Measurements from ENCODE around the gene TMEM108.

Gene TMEM108

DNA sequence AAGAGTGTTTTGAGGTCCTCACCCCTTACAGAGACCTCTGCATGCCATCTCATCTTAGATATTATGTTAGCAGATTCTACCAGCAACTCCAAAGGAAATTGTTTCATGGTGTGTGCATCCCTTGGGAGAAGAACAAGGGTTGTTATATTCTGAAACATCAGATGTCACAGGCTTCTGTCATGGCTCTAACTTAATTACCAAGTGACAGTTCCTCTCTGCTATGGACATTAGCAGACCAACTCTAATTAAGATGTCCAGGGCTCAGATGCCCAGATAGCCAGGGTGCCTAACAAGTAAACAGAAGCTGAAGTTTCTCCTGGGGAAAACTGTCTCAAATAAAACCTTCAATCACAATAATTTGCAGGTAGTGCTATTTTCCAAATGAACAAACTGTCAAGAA, 208.6 kb downstream of the TMEM108 start:
- H3K4me3 ChIP-seq (replicated peaks; ENCODE audit: low read depth, low read length), result no peak overlapping the region
- no peak for DNase-seq (ENCODE audit: extremely low read depth, low read depth)
- TF ChIP-seq, protein P1, sequence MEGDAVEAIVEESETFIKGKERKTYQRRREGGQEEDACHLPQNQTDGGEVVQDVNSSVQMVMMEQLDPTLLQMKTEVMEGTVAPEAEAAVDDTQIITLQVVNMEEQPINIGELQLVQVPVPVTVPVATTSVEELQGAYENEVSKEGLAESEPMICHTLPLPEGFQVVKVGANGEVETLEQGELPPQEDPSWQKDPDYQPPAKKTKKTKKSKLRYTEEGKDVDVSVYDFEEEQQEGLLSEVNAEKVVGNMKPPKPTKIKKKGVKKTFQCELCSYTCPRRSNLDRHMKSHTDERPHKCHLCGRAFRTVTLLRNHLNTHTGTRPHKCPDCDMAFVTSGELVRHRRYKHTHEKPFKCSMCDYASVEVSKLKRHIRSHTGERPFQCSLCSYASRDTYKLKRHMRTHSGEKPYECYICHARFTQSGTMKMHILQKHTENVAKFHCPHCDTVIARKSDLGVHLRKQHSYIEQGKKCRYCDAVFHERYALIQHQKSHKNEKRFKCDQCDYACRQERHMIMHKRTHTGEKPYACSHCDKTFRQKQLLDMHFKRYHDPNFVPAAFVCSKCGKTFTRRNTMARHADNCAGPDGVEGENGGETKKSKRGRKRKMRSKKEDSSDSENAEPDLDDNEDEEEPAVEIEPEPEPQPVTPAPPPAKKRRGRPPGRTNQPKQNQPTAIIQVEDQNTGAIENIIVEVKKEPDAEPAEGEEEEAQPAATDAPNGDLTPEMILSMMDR (IDR thresholded peaks at IDR 0.05; ENCODE audit: low read depth, low read length, missing control alignments), result no peak

DNA sequence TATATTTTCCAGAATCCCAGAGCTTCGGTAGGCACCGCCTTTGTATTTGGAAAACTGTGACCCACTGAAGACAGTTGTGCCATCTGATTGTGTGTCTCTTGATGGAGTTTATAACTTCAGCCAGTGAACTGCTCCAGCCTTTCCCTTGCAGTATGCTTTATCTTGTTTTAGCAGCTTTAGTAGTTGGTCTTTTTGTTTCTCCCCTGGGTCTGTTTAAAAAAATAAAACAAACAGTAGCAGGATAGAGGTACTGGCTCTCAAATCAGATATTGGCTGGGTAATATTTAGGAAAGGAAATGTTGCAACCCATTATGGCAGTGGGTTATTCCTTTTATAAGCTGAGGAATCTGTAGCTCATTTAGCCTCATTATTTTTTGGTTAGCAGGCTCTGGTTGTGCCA, 210.2 kb downstream of the TMEM108 start:
- DNase-seq (ENCODE audit: extremely low read depth, low read depth), result no peak
- TF ChIP-seq, protein P1 (IDR thresholded peaks at IDR 0.05; ENCODE audit: low read depth, low read length, missing control alignments), result no peak
- H3K4me3 ChIP-seq (replicated peaks; ENCODE audit: low read depth, low read length), result no peak overlapping the region

DNA sequence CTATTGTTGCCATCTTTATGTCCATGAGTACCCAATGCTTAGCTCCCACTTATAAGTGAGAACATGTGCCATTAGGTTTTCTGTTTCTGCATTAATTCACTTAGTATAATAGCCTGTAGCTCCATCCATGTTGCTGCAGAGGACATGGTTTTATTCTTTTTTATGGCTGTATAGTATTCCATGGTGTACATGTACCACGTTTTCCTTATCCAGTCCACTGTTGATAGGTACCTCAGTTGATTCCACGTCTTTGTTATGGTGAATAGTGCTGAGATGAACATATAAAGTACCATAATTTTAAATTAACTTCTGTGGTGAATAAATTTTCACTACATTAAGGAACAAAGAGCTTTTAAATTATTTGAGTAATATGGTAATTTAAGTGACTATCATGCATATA, 211.3 kb downstream of the TMEM108 start:
- no peak overlapping the region for H3K4me3 ChIP-seq (replicated peaks; ENCODE audit: low read depth, low read length)
- DNase-seq (ENCODE audit: extremely low read depth, low read depth), result no peak
- TF ChIP-seq, protein P1 (IDR thresholded peaks at IDR 0.05; ENCODE audit: low read depth, low read length, missing control alignments), result no peak

DNA sequence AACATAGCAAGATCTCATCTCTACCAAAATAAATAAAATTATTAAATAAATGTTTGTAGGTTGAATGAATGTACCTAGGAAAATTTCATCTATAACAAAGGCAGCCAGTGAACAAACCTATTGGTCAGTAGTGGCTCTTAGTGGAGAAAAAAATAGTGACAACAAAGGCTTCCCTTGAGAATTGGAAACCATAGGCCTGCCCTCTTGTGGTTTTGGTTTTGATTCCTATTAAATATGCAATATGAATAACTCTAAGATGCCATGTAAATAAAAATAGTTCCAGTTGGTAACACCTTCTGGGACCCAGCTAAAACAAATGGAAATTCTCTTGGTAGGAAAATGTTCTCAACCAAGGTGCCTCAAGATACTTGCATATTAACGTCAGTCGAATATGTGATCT, 216.0 kb downstream of the TMEM108 start:
- TF ChIP-seq, protein P1 (IDR thresholded peaks at IDR 0.05; ENCODE audit: low read depth, low read length, missing control alignments), result no peak
- DNase-seq (ENCODE audit: extremely low read depth, low read depth), result no peak
- H3K4me3 ChIP-seq (replicated peaks; ENCODE audit: low read depth, low read length), result no peak overlapping the region

DNA sequence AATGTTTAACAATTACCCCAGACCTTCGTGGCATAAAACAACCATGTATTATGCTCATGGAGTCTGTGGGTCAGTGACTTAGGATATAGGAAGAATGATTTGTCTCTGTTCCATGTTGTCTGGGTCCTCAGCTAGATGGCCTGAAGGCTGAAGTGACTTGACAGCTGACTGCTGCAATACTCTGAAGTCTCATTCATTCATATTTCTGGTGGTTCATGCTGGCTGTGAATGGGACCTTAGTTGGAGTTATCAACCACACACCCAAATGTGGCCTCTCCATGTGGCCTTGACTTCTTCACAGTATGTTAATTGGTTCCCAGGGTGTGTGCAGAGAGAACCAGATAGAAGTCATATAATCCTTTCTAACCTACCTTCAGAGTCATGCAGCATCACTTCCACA, 216.5 kb downstream of the TMEM108 start:
- no peak overlapping the region for H3K4me3 ChIP-seq (replicated peaks; ENCODE audit: low read depth, low read length)
- TF ChIP-seq, protein P1 (IDR thresholded peaks at IDR 0.05; ENCODE audit: low read depth, low read length, missing control alignments), result no peak
- no peak for DNase-seq (ENCODE audit: extremely low read depth, low read depth)

DNA sequence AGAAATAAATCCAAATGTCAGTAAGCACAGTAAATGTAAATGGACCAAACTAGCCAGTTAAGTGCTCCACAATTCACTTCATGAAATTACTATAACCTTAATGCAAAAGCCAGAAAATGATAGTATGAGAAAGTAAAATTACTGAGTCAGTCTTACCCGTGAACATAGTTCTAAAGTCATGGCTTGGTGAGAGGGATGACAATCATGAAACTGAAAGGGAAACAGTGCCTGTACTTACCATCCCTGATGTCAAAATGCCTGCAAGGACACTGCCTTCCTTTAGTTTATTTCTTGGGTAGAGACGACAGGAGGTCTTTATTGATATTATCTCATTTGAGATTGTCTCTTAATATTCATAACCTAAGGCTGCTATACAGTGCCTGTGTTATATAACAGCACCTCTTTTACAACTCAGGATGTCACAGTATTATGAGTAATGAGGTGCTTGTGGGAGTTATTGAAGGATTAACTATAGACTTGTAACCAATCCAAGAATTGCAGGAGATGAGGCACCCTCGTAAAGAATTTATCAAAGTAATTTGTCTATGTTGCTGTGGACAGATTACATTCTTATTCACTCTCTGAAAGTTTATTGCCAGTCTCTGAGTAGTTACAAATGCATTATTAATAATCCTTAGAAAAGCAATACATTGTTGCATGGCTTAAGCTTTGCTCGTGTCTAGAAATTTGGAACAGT, 218.7 kb downstream of the TMEM108 start:
- no peak for DNase-seq (ENCODE audit: extremely low read depth, low read depth)

More for the DNA sequence above, 218.7 kb downstream of the TMEM108 start:
- H3K4me3 ChIP-seq (replicated peaks; ENCODE audit: low read depth, low read length), result no peak overlapping the region
- TF ChIP-seq, protein P1 (IDR thresholded peaks at IDR 0.05; ENCODE audit: low read depth, low read length, missing control alignments), result no peak
